Measurements from ENCODE around the gene ABCF3. TPM values are rescaled to one million over a fixed set of nuclear protein-coding genes. Genes with fewer than 3 reads are reported as not detected.

The ABCF3 gene
- total RNA-seq, 1 experiment from 2014 or later: 62.7 TPM

DNA sequence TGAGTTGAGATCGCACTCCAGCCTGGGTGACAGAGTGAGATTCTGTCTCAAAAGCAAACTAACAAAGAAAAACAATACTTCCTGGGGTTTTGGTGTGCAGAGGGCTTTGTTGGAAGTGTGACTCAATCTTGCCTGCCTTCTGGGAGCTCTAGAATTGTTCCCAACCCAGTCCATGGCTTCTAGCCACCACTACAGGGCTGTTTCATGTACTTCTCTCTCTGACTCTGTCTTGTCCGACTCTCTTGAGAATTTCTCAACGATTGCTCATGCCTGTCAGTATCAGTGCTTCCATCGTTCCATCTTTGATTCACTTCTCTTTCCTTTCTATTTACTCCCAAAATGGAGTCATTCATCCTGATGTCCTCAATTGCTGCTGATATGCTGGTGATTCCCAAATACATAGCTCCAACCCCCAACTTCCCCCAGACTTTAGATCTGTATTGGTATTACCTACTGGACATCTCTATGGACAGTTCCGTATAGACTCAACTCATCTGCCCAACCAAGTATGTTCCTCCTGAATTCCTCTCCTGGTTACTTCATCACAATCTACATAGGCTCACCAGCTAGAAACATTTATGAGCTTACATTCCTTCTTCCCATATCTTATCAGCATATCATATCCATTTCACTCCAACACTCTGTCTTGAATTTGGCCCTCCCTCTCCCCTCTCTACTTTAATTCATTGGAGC lies 13.2 kb upstream of the ABCF3 start:
- Mint-ChIP-seq H3K27ac (ENCODE audit: low read depth, unreplicated experiment) (no peak overlapping the region), H3K27me3 (ENCODE audit: insufficient read depth, unreplicated experiment) (no peaks in the 10 kb centered on the region), H3K36me3 (ENCODE audit: insufficient read depth, unreplicated experiment) (peaks cover 19% of the 10 kb centered on the region), H3K4me3 (ENCODE audit: unreplicated experiment) (no peak overlapping the region), H3K9me3 (ENCODE audit: unreplicated experiment) (no peaks in the 10 kb centered on the region), H3K4me1 (ENCODE audit: insufficient read depth, unreplicated experiment) (peaks cover 25% of the 10 kb centered on the region)
- CTCF ChIA-PET: interaction anchor here (0.9 to 1.4 kb wide), 3 partner anchors 23 to 116 kb away, joined by 3 to 4 read pairs (median 4); no protein-coding TSS in a partner anchor
- no TSS peak for BruUV-seq (replicated peaks)
- TF ChIP-seq, protein P1, sequence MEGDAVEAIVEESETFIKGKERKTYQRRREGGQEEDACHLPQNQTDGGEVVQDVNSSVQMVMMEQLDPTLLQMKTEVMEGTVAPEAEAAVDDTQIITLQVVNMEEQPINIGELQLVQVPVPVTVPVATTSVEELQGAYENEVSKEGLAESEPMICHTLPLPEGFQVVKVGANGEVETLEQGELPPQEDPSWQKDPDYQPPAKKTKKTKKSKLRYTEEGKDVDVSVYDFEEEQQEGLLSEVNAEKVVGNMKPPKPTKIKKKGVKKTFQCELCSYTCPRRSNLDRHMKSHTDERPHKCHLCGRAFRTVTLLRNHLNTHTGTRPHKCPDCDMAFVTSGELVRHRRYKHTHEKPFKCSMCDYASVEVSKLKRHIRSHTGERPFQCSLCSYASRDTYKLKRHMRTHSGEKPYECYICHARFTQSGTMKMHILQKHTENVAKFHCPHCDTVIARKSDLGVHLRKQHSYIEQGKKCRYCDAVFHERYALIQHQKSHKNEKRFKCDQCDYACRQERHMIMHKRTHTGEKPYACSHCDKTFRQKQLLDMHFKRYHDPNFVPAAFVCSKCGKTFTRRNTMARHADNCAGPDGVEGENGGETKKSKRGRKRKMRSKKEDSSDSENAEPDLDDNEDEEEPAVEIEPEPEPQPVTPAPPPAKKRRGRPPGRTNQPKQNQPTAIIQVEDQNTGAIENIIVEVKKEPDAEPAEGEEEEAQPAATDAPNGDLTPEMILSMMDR (IDR thresholded peaks at IDR 0.05; ENCODE audit: unreplicated experiment): no peak
- intact Hi-C loops (cut with micrococcal nuclease): no loop called here
- DNase-seq (ENCODE audit: unreplicated experiment): peak; percentile 31
- POLR2A ChIA-PET: interaction anchor here (0.5 to 2.9 kb wide), 7 partner anchors 13 to 1290 kb away, joined by 3 to 26 read pairs (median 3); partner anchors contain the start of genes ABCF3, DVL3 and EIF2B5

DNA sequence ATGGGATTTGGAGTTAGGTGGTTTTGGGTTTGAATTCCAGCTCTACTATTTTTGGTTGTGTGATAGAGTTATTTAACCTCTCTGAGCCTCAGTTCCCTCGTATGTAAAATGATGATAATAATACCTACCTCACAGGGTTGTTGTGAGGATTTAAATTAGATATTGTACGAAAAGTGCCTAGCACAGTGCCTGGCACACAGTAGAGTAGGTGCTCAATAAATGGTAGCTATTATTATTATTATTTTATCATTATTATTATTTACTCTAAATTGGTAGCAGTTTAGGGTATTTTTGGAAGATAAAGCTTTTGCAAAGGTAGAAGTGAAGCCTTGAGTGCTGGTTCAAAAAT lies 12.7 kb upstream of the ABCF3 start:
- Mint-ChIP-seq H3K4me1 (ENCODE audit: insufficient read depth, unreplicated experiment) (peaks cover 29% of the 10 kb centered on the region), H3K27ac (ENCODE audit: low read depth, unreplicated experiment) (no peak overlapping the region), H3K36me3 (ENCODE audit: insufficient read depth, unreplicated experiment) (peaks cover 24% of the 10 kb centered on the region), H3K4me3 (ENCODE audit: unreplicated experiment) (no peak overlapping the region), H3K27me3 (ENCODE audit: insufficient read depth, unreplicated experiment) (no peaks in the 10 kb centered on the region), H3K9me3 (ENCODE audit: unreplicated experiment) (no peaks in the 10 kb centered on the region)
- intact Hi-C loops (cut with micrococcal nuclease): no loop called here
- ChIA-PET POLR2A (interaction anchor here (0.5 to 4.3 kb wide), 9 partner anchors 13 to 1290 kb away, joined by 3 to 31 read pairs (median 3); partner anchors contain the start of genes ABCF3, DVL3, EIF2B5 and PARL), CTCF (interaction anchor here (0.6 to 1.4 kb wide), 5 partner anchors 9 to 116 kb away, joined by 3 to 4 read pairs (median 3); no protein-coding TSS in a partner anchor)
- TF ChIP-seq, protein P1 (IDR thresholded peaks at IDR 0.05; ENCODE audit: unreplicated experiment): no peak
- no TSS peak for BruUV-seq (replicated peaks)
- no peak for DNase-seq (ENCODE audit: unreplicated experiment)

DNA sequence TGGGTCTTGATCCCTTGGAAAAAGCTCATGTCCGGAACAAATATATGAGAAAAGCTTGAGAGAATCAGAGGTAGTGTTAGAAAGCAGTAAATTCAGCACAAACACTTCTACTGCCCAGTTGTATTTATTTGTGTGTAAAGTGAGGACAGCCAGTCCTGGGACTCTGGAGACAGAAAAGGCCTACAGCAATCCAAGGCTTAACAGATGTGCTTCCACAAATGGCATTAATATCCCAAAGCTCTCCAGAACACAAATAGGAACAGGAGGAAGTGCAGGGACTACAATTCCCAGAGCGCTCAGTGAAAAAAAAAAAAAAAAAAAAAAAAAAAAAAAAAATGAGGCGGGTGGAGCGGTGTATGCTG lies 11.7 kb upstream of the ABCF3 start:
- BruUV-seq (replicated peaks): no TSS peak
- peaks cover 23% of the 10 kb centered on the region for H3K36me3 Mint-ChIP-seq (ENCODE audit: insufficient read depth, unreplicated experiment)
- H3K27ac Mint-ChIP-seq (ENCODE audit: low read depth, unreplicated experiment): no peak overlapping the region
- H3K27me3 Mint-ChIP-seq (ENCODE audit: insufficient read depth, unreplicated experiment): no peaks in the 10 kb centered on the region
- no peaks in the 10 kb centered on the region for H3K9me3 Mint-ChIP-seq (ENCODE audit: unreplicated experiment)
- ChIA-PET POLR2A (interaction anchor here (0.6 to 4.3 kb wide), 8 partner anchors 12 to 289 kb away, joined by 3 to 31 read pairs (median 4); partner anchors contain the start of genes ABCF3, DVL3, EIF2B5 and PARL), CTCF (interaction anchor here (0.6 to 1.4 kb wide), 4 partner anchors 9 to 30 kb away, joined by 3 to 4 read pairs (median 3); no protein-coding TSS in a partner anchor)
- TF ChIP-seq, protein P1 (IDR thresholded peaks at IDR 0.05; ENCODE audit: unreplicated experiment): no peak
- H3K4me1 Mint-ChIP-seq (ENCODE audit: insufficient read depth, unreplicated experiment): peaks cover 29% of the 10 kb centered on the region
- intact Hi-C loops (cut with micrococcal nuclease): loop anchor here (2.0 kb wide), 1 partner anchor 17 kb away; no protein-coding TSS in a partner anchor
- DNase-seq (ENCODE audit: unreplicated experiment): no peak
- H3K4me3 Mint-ChIP-seq (ENCODE audit: unreplicated experiment): peak overlapping the region; percentile 100

Data from MCF 10A (cell line).